OCI-LY7 (cell line): ENCODE measurements around the gene FOXJ3.

ENCODE experiments used
- EZH2phosphoT487 ChIP-seq: fragments of 200-600 bp; sonication (generic); IDR thresholded peaks from 2 replicates; pipeline ENCODE4 v1.6.1; 2018; ENCODE audit warnings: low read depth, borderline replicate concordance, mild to moderate bottlenecking, mixed run types, antibody characterized with exemption, low read length, moderate library complexity, mixed read lengths
- TF ChIP-seq, protein P1 (sequence below): fragments of 200-600 bp; sonication (generic); conservative IDR thresholded peaks from 2 replicates; pipeline ENCODE4 v1.5.1; 2014; ENCODE audit warnings: mild to moderate bottlenecking, antibody characterized with exemption, low read length, moderate library complexity, mixed read lengths

DNA sequence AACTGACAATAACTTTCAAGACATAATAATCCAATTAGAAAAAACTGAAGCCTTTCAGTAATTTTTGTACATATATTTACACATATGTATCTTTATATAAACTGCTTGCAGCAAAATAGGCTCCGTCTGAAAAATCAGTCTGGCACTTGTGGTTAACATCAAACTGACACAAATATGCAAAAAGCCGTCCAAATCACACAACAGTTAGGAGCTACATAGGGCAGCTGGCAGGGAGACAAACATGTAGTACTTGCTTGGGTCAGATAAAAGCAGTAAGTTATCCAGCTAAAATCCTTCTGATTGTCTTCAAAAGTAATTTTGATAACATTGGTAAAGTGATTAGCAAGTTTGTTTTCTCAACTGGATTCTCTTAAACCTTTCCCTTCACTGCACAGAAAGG lies 155.8 kb downstream of the FOXJ3 start:
- TF ChIP-seq, protein P1, sequence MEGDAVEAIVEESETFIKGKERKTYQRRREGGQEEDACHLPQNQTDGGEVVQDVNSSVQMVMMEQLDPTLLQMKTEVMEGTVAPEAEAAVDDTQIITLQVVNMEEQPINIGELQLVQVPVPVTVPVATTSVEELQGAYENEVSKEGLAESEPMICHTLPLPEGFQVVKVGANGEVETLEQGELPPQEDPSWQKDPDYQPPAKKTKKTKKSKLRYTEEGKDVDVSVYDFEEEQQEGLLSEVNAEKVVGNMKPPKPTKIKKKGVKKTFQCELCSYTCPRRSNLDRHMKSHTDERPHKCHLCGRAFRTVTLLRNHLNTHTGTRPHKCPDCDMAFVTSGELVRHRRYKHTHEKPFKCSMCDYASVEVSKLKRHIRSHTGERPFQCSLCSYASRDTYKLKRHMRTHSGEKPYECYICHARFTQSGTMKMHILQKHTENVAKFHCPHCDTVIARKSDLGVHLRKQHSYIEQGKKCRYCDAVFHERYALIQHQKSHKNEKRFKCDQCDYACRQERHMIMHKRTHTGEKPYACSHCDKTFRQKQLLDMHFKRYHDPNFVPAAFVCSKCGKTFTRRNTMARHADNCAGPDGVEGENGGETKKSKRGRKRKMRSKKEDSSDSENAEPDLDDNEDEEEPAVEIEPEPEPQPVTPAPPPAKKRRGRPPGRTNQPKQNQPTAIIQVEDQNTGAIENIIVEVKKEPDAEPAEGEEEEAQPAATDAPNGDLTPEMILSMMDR: no peak
- no peak for TF ChIP-seq EZH2phosphoT487
